Lower lobe of right lung (tissue), 2 donors: Measurements from ENCODE around the gene EFCAB11. TPM values are rescaled to one million over a fixed set of nuclear protein-coding genes. Genes with fewer than 3 reads are reported as not detected.
"Not testable (repeated sequence)": the region's sequence is repeated elsewhere in the genome, so short reads cannot be mapped to it uniquely, and the experiment has no call there.

Source experiments
- ATAC-seq, 2 donors: fragments of 200-7000 bp; cut with Tn5 transposase; one replicate each; pipeline ENCODE4 v1.9.1; 2020 to 2022; ENCODE audit warnings: mild to moderate bottlenecking in 2 of 2, moderate library complexity in 2 of 2
- DNase-seq: peaks from one replicate; pipeline ENCODE4 v3.0.0-alpha.2; 2020
- H3K27ac ChIP-seq: fragments of 200-600 bp; one replicate; pipeline ENCODE4 v1.8.0; 2022
- H3K27me3 ChIP-seq: fragments of 200-600 bp; one replicate; pipeline ENCODE4 v1.8.0; 2022; ENCODE audit warnings: low read depth
- H3K36me3 ChIP-seq: fragments of 200-600 bp; one replicate; pipeline ENCODE4 v1.8.0; 2022; ENCODE audit warnings: mild to moderate bottlenecking
- H3K4me1 ChIP-seq: fragments of 200-600 bp; one replicate; pipeline ENCODE4 v1.8.0; 2022
- H3K4me3 ChIP-seq: fragments of 200-600 bp; one replicate; pipeline ENCODE4 v1.8.0; 2022; ENCODE audit warnings: mild to moderate bottlenecking
- H3K9me3 ChIP-seq: fragments of 200-600 bp; one replicate; pipeline ENCODE4 v1.8.0; 2022
- intact Hi-C: fragments of 100-400 bp; cut with DNase I; formaldehyde crosslinking; loops from one replicate; pipeline ENCODE4 v1.11.0; 2022
- total RNA-seq: library from RNA; stranded (reverse); fragmentation: NEBNext Ultra II Directional; extraction: Animal tissue kit (Norgen Biotek cat#: 25700); gene quantifications from one replicate; pipeline ENCODE4 v1.2.1, GENCODE V29; 2021
- TF ChIP-seq, protein P1 (sequence below): fragments of 200-600 bp; IDR thresholded peaks from one replicate; pipeline ENCODE4 v1.8.0; 2022; ENCODE audit warnings: antibody characterized with exemption, mild to moderate bottlenecking
- donor health status: DM: no; HTN: yes; CAD: no; lungs with severe emphysema.

The EFCAB11 gene
- total RNA-seq, 1 donor from 2014 or later = 5.8 TPM

DNA sequence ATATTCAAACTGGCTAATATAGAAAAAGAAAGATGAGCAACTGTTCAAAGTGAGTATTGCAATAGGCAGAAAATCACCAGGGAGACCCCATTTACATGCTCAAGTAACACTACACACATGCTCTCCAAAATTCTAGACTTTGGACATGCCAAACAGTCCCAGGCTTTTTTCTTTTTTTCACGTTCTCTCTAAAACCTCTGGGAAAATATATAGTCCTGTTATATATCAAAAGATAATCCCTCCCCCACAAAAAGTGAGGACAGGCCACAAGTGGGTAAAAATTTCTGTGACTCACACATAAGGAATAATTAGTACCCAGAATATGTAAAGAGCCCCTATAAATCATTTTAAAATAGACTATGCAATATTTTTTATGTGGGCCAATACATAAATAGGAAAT, 55.2 kb downstream of the EFCAB11 start:
- intact Hi-C loops = no loop called here
- Histone ChIP-seq H3K4me3 (no peak overlapping the region), H3K9me3 (no peaks in the 10 kb centered on the region), H3K4me1 (no peaks in the 10 kb centered on the region), H3K27me3 (no peaks in the 10 kb centered on the region), H3K36me3 (no peaks in the 10 kb centered on the region), H3K27ac (no peak overlapping the region)
- TF ChIP-seq, protein P1, sequence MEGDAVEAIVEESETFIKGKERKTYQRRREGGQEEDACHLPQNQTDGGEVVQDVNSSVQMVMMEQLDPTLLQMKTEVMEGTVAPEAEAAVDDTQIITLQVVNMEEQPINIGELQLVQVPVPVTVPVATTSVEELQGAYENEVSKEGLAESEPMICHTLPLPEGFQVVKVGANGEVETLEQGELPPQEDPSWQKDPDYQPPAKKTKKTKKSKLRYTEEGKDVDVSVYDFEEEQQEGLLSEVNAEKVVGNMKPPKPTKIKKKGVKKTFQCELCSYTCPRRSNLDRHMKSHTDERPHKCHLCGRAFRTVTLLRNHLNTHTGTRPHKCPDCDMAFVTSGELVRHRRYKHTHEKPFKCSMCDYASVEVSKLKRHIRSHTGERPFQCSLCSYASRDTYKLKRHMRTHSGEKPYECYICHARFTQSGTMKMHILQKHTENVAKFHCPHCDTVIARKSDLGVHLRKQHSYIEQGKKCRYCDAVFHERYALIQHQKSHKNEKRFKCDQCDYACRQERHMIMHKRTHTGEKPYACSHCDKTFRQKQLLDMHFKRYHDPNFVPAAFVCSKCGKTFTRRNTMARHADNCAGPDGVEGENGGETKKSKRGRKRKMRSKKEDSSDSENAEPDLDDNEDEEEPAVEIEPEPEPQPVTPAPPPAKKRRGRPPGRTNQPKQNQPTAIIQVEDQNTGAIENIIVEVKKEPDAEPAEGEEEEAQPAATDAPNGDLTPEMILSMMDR = no peak
- no peak for ATAC-seq
- DNase-seq = no peak

DNA sequence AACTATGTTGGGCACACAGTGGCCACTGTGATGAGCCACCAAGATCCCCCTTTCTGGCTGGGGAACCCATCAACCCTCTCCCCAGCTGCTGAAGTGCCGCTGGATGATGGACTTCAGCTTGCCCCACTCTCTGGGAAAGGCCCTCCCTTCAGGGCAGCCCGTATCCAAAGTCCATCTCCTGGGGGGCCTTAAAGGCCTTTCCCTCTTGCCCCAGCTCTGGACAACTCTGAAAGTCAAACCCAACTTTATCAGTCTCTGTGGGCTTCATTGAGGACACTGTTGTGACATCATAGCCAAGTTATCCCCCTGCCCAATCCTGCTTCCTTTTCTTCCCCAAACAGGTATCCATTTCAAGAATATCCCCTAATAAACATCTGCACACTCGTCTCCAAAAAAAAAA, 61.1 kb downstream of the EFCAB11 start:
- intact Hi-C loops, H3K36me3 ChIP-seq, ATAC-seq, H3K4me3 ChIP-seq, DNase-seq, H3K27ac ChIP-seq, H3K27me3 ChIP-seq, H3K9me3 ChIP-seq, H3K4me1 ChIP-seq: not testable (repeated sequence)

- TF ChIP-seq, protein P1 = no peak
- DNase-seq = no peak
- ATAC-seq = no peak
Observed at GRCh38 chr14:89892953-89893352, 61.6 kb downstream of the EFCAB11 start.

GRCh38 chr14:89891721-89892120, 62.8 kb downstream of the EFCAB11 start:
- not testable (repeated sequence) for DNase-seq

More at GRCh38 chr14:89892953-89893352, 61.6 kb downstream of the EFCAB11 start:
- Histone ChIP-seq H3K36me3 (no peaks in the 10 kb centered on the region), H3K27me3 (no peaks in the 10 kb centered on the region), H3K9me3 (no peaks in the 10 kb centered on the region), H3K27ac (no peak overlapping the region), H3K4me1 (no peaks in the 10 kb centered on the region), H3K4me3 (no peak overlapping the region)
- intact Hi-C loops = no loop called here

GRCh38 chr14:89891055-89891454, 63.5 kb downstream of the EFCAB11 start:
- no peaks in the 10 kb centered on the region for H3K27me3 ChIP-seq
- no peaks in the 10 kb centered on the region for H3K36me3 ChIP-seq
- no peaks in the 10 kb centered on the region for H3K9me3 ChIP-seq
- intact Hi-C loops = no loop called here
- H3K4me1 ChIP-seq = no peaks in the 10 kb centered on the region
- H3K27ac ChIP-seq = no peak overlapping the region
- no peak for ATAC-seq
- no peak overlapping the region for H3K4me3 ChIP-seq
- TF ChIP-seq, protein P1 = no peak
- no peak for DNase-seq

More at GRCh38 chr14:89891721-89892120, 62.8 kb downstream of the EFCAB11 start:
- H3K36me3 ChIP-seq, intact Hi-C loops, H3K9me3 ChIP-seq, H3K27me3 ChIP-seq, H3K27ac ChIP-seq, H3K4me1 ChIP-seq, H3K4me3 ChIP-seq, ATAC-seq: not testable (repeated sequence)

- Histone ChIP-seq H3K27me3 (no peaks in the 10 kb centered on the region), H3K4me1 (no peaks in the 10 kb centered on the region), H3K27ac (no peak overlapping the region), H3K4me3 (no peak overlapping the region), H3K36me3 (no peaks in the 10 kb centered on the region), H3K9me3 (no peaks in the 10 kb centered on the region)
- intact Hi-C loops = no loop called here
- TF ChIP-seq, protein P1 = no peak
- ATAC-seq (no peak), DNase-seq (no peak)
Observed at GRCh38 chr14:89890589-89890988, 63.9 kb downstream of the EFCAB11 start.

GRCh38 chr14:89889626-89890025, 64.9 kb downstream of the EFCAB11 start:
- Histone ChIP-seq H3K9me3 (no peaks in the 10 kb centered on the region), H3K27ac (no peak overlapping the region), H3K36me3 (no peaks in the 10 kb centered on the region), H3K27me3 (no peaks in the 10 kb centered on the region), H3K4me1 (no peaks in the 10 kb centered on the region), H3K4me3 (no peak overlapping the region)
- DNase-seq (no peak), ATAC-seq (no peak)
- TF ChIP-seq, protein P1 = no peak
- intact Hi-C loops = no loop called here
